Memory B cell (primary cell): ENCODE measurements around the gene KCNJ11.

Experiments used
- ATAC-seq: fragments of 150-1000 bp; cut with Tn5 transposase; 2 replicates; pipeline ENCODE4 v1.10.0; 2021; ENCODE audit warnings: low read depth, mild to moderate bottlenecking, moderate library complexity
- DNase-seq, 2 donors: peaks; one replicate each; pipeline ENCODE4 v3.0.0; 2022; ENCODE audit warnings: low spot score in 2 of 2
- H3K27ac Mint-ChIP-seq: one replicate; pipeline ENCODE4 v1.8.0; 2022; ENCODE audit warnings: mild to moderate bottlenecking, moderate library complexity, mixed read lengths
- H3K27me3 Mint-ChIP-seq: one replicate; pipeline ENCODE4 v1.8.0; 2022; ENCODE audit warnings: mixed read lengths
- H3K36me3 Mint-ChIP-seq: one replicate; pipeline ENCODE4 v1.8.0; 2022; ENCODE audit warnings: mild to moderate bottlenecking, mixed read lengths
- H3K4me1 Mint-ChIP-seq: one replicate; pipeline ENCODE4 v1.8.0; 2022; ENCODE audit warnings: mixed read lengths
- H3K4me3 Mint-ChIP-seq: one replicate; pipeline ENCODE4 v1.8.0; 2022; ENCODE audit warnings: mild to moderate bottlenecking, moderate library complexity, mixed read lengths
- H3K9me3 Mint-ChIP-seq: one replicate; pipeline ENCODE4 v1.8.0; 2022; ENCODE audit warnings: mixed read lengths

Gene KCNJ11

DNA sequence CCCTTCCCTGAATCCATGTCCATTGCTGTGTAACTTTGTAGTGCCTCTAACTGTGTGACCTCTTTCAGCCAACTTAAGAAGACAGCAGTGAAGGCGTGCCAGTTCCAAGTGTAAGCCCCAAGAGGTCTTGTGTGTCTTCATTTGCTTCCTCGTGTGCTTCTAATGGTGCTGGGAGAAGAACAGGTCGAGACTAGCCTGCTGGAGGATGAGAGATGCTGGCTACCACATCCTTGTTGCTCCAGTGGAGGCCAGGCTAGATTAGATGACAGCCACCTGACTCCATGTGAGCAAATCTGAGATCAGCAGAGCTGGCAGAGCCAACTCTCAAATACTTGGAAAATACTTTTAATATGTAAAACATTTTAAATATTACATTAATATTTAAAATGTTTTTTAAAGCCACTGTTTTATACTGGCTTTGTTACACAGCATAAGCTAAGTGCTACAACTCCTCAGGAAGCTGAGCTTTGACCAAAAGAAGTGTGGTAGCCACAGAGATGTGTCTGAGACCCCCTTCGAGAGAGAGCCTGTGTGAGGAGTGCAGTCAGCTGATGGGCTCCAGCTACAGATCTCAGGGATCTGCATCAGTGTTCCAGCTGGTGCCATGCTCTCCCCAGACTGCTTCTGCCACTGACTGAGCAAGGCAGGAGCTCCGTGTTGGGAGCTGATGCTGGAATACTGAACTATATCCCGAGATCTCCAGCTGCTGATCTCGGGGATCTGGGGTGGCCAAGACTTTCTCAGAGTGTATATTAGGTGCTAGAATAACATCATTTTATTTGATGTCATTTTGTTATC lies 8.9 kb downstream of the KCNJ11 start:
- no peak for ATAC-seq
- no peaks in the 10 kb centered on the region for H3K4me1 Mint-ChIP-seq

GRCh38 chr11:17378655-17379054 lies 9.8 kb downstream of the KCNJ11 start:
- no peaks in the 10 kb centered on the region for H3K4me1 Mint-ChIP-seq
- peaks cover 3% of the 10 kb centered on the region for H3K9me3 Mint-ChIP-seq
- H3K27ac Mint-ChIP-seq = no peak overlapping the region
- ATAC-seq = no peak
- no peak overlapping the region for H3K4me3 Mint-ChIP-seq
- H3K36me3 Mint-ChIP-seq = peaks cover 2% of the 10 kb centered on the region
- no peak for DNase-seq
- no peaks in the 10 kb centered on the region for H3K27me3 Mint-ChIP-seq

More for the DNA sequence above, 8.9 kb downstream of the KCNJ11 start:
- Mint-ChIP-seq H3K27ac (no peak overlapping the region), H3K9me3 (peaks cover 3% of the 10 kb centered on the region), H3K27me3 (no peaks in the 10 kb centered on the region), H3K4me3 (no peak overlapping the region), H3K36me3 (peaks cover 2% of the 10 kb centered on the region)
- DNase-seq = no peak

GRCh38 chr11:17376493-17376892 lies 12.0 kb downstream of the KCNJ11 start:
- DNase-seq (no peak), ATAC-seq (no peak)
- H3K4me3 Mint-ChIP-seq = no peak overlapping the region
- no peaks in the 10 kb centered on the region for H3K27me3 Mint-ChIP-seq
- peaks cover 16% of the 10 kb centered on the region for H3K9me3 Mint-ChIP-seq
- peaks cover 7% of the 10 kb centered on the region for H3K36me3 Mint-ChIP-seq
- H3K4me1 Mint-ChIP-seq = no peaks in the 10 kb centered on the region
- no peak overlapping the region for H3K27ac Mint-ChIP-seq

- H3K27ac Mint-ChIP-seq = no peak overlapping the region
- H3K36me3 Mint-ChIP-seq = peaks cover 13% of the 10 kb centered on the region
- DNase-seq (no peak), ATAC-seq (no peak)
- peaks cover 1% of the 10 kb centered on the region for H3K27me3 Mint-ChIP-seq
- no peak overlapping the region for H3K4me3 Mint-ChIP-seq
- H3K9me3 Mint-ChIP-seq = peaks cover 24% of the 10 kb centered on the region
- no peaks in the 10 kb centered on the region for H3K4me1 Mint-ChIP-seq
Observed at GRCh38 chr11:17375547-17375946, 12.9 kb downstream of the KCNJ11 start.

- H3K9me3 Mint-ChIP-seq = peaks cover 32% of the 10 kb centered on the region
- H3K27ac Mint-ChIP-seq = no peak overlapping the region
- no peak for DNase-seq
- peaks cover 5% of the 10 kb centered on the region for H3K27me3 Mint-ChIP-seq
- no peaks in the 10 kb centered on the region for H3K4me1 Mint-ChIP-seq
- no peak for ATAC-seq
- peaks cover 20% of the 10 kb centered on the region for H3K36me3 Mint-ChIP-seq
- no peak overlapping the region for H3K4me3 Mint-ChIP-seq
Observed at GRCh38 chr11:17371614-17372013, 16.8 kb downstream of the KCNJ11 start.

DNA sequence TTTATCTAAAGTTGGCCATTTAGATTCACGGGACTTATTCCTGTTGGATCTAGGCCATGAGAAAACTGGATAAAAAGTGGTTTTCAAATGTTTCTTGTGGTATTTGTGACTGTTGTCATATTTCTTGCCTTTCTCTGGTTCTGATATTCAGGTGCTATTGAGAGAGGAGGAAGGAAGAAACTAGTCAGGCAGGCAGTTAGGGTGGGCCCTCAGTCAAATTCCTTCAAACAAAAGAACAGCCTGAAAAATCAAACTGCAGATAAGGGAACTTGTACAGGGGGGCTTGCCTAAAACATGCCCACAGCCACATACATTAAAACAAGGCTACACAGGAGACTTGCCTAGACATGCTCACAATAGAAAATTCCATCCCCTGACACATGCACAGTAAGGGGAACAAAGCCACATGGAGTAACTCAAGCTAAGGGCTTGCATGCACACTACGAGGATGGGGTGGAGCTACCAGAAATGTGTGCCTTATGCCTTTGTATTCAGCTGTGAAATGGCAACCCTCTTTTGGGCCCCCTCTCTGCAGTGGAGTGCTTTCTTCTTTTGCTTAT lies 18.7 kb downstream of the KCNJ11 start:
- no peak for DNase-seq
- Mint-ChIP-seq H3K4me3 (no peak overlapping the region), H3K9me3 (peaks cover 32% of the 10 kb centered on the region), H3K27ac (no peak overlapping the region), H3K4me1 (no peaks in the 10 kb centered on the region), H3K27me3 (peaks cover 5% of the 10 kb centered on the region), H3K36me3 (peaks cover 20% of the 10 kb centered on the region)
- ATAC-seq = no peak

DNA sequence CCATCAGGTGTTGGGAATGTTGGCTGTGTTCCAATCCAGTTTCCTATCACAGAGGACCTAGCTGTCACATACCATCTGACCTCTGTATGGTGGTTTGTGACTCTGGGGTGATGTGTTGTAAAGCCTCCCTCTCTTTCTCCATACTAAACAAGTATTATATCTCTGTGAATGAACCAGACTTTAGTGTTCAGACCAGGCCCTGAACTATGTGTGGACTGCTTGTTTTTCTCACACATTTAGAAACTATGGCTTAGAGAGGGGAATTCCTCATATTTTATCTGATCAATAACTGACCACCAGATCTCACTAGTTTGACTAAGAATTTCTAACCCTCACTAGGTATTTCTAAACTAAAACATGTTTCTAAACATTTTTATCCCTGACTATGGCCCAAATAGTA lies 19.4 kb downstream of the KCNJ11 start:
- no peak overlapping the region for H3K4me3 Mint-ChIP-seq
- no peaks in the 10 kb centered on the region for H3K4me1 Mint-ChIP-seq
- DNase-seq (no peak), ATAC-seq (no peak)
- H3K27me3 Mint-ChIP-seq = peaks cover 5% of the 10 kb centered on the region
- no peak overlapping the region for H3K27ac Mint-ChIP-seq
- peaks cover 32% of the 10 kb centered on the region for H3K9me3 Mint-ChIP-seq
- peaks cover 20% of the 10 kb centered on the region for H3K36me3 Mint-ChIP-seq

GRCh38 chr11:17368551-17368950 lies 19.9 kb downstream of the KCNJ11 start:
- ATAC-seq = no peak

DNA sequence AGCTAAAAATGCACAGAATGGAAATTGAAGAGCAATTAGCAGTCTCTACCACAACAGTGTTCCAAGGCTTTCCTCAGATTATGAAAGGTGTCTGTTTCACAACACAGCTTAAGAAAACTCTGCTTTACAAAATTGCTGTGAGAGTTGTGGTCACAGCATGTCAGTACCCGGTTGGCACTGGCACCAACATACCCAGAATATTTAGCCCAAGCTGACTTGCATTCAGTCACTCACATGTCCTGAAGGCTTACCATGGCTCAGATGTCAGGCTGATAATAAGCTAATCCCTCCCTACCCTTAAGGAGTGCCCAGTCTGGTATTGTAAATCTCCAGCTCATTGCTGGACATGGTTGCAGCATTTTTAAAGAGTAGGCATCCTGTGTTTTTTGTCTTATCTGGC lies 22.0 kb downstream of the KCNJ11 start:
- peaks cover 21% of the 10 kb centered on the region for H3K9me3 Mint-ChIP-seq
- DNase-seq (no peak), ATAC-seq (no peak)
- H3K36me3 Mint-ChIP-seq = peaks cover 19% of the 10 kb centered on the region
- no peak overlapping the region for H3K4me3 Mint-ChIP-seq
- no peak overlapping the region for H3K27ac Mint-ChIP-seq
- peaks cover 5% of the 10 kb centered on the region for H3K27me3 Mint-ChIP-seq
- no peaks in the 10 kb centered on the region for H3K4me1 Mint-ChIP-seq

More at GRCh38 chr11:17368551-17368950, 19.9 kb downstream of the KCNJ11 start:
- Mint-ChIP-seq H3K4me1 (no peaks in the 10 kb centered on the region), H3K36me3 (peaks cover 20% of the 10 kb centered on the region), H3K4me3 (no peak overlapping the region), H3K27ac (no peak overlapping the region), H3K27me3 (peaks cover 5% of the 10 kb centered on the region), H3K9me3 (peaks cover 32% of the 10 kb centered on the region)
- no peak for DNase-seq

DNA sequence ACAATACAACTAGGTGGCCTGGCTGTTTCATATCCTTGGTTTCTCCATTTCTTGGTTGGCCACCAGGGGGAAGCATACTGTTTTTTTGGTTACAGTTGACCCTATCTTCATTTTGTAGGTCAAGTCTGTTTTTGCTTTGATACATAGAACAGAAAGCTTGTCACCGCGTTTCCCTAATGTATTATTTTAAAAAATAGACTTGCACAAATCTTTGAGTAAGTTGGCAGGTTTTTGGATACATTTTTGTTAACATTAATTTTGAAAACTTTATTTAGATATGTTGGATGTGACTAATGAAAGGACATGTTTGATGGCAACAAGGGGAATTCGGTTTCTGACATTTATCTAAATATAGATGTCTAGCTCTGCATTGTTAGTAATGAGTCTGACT lies 33.9 kb downstream of the KCNJ11 start:
- H3K4me1 Mint-ChIP-seq = peaks cover 20% of the 10 kb centered on the region
- H3K9me3 Mint-ChIP-seq = no peaks in the 10 kb centered on the region
- peak; percentile 52 to 69 for DNase-seq
- H3K4me3 Mint-ChIP-seq = peak overlapping the region; percentile 49
- H3K36me3 Mint-ChIP-seq = no peaks in the 10 kb centered on the region
- peaks cover 11% of the 10 kb centered on the region for H3K27me3 Mint-ChIP-seq
- no peak overlapping the region for H3K27ac Mint-ChIP-seq
- peak; percentile 48 for ATAC-seq

DNA sequence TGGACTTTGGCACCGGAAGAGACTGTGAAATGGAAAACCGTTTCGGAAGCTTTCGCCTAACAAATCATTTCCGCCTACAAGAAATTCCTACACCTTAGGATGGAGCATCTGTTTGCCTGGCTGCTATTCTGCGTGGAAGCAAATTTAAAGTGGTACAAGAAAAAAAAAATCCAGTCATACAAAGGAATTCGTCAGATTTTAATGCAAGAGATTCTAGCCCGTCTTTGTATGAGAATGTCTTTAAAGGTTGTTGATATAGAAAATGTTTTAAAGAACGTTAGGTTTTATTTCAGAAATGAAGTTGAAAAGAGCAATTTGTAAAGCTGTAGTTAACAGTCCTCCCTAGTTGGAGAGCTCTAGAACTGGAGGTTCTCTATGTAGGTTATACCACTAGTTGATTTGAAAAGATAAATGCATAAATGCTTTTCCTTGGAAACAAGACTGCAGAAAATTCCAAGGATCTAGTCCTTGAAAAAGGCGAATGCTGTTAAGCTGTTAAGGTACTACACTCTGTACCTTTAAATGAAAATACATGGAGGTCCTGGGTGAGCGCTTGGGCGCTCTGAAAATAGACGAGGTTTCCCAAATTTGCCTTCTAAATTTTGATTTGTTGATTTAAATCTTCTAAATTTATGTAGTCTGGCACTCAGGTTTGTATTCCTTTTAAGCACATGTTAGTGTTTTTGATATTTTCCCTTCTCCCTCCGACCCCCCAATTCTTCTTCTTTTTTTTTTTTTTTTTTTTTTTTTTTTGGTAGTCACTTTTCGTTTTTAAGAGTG lies 34.4 kb downstream of the KCNJ11 start:
- Mint-ChIP-seq H3K27me3 (peaks cover 11% of the 10 kb centered on the region), H3K36me3 (no peaks in the 10 kb centered on the region), H3K27ac (no peak overlapping the region), H3K4me1 (peaks cover 20% of the 10 kb centered on the region), H3K9me3 (no peaks in the 10 kb centered on the region), H3K4me3 (peak overlapping the region; percentile 78)
- ATAC-seq (no peak), DNase-seq (no peak)

DNA sequence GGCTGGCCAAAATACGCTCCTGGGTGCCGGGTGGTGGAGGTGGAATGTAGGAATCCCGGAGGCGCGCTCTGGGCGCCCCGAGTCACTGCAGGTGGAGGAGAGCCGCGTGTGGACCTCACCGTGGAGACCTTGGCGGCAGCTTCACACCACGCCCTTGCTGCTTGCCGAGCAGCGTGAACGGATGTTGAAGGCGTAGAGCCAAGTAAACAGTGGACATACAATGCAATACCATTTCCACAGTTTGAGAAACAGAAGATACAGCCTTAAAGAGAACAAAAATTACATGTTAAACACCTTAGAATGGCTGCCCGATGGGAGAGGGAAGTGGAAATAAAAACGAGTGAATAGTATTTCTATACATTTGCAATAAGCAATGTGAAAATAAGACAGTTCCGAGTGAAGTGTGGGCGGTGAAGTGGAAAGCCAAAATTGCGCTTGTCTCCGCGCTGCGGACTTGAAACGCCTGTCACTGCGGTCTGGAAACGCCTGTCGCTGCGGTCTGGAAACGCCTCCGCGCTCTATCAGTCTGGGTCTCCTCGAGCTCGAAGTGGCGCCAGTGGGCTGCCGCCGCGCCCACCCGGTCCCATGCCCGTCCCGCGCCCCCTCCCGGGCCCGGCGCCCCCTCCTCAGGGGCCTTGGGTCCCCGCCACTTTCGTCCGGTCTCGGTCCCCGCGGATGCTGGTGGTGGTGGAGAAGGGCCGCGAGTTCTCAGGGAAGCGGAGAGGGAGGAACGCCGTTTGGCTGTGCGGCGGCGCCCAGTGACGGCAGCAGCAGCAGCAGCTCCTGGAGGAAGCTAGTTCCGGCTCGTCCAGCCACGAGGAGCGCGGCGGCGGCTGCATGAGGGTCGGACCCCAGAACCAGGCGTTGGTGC lies 35.3 kb downstream of the KCNJ11 start:
- H3K27ac Mint-ChIP-seq = peak overlapping the region; percentile 46
- peak; percentile 15 for ATAC-seq
- H3K36me3 Mint-ChIP-seq = no peaks in the 10 kb centered on the region
- no peaks in the 10 kb centered on the region for H3K9me3 Mint-ChIP-seq
- H3K4me1 Mint-ChIP-seq = peaks cover 20% of the 10 kb centered on the region
- peaks cover 11% of the 10 kb centered on the region for H3K27me3 Mint-ChIP-seq
- H3K4me3 Mint-ChIP-seq = peak overlapping the region; percentile 78
- peak; percentile 3 to 32 for DNase-seq

- Mint-ChIP-seq H3K27ac (peak within 1 kb of the TSS; percentile 46), H3K4me1 (peaks cover 20% of the 10 kb centered on the region), H3K4me3 (peak within 1 kb of the TSS; percentile 78), H3K36me3 (no peaks in the 10 kb centered on the region), H3K27me3 (peaks cover 11% of the 10 kb centered on the region), H3K9me3 (no peaks in the 10 kb centered on the region)
- DNase-seq = peak; percentile 21 to 57
- peak; percentile 68 for ATAC-seq
Observed at GRCh38 chr11:17351510-17352176, 36.8 kb downstream of the KCNJ11 start, which contains the start of gene NCR3LG1. Gene NCR3LG1, plus strand, starts transcription at chr11:17351800. Its CDS starts 170 bp downstream, at chr11:17351970.
